Measurements from ENCODE around the gene FXYD1.

- TF ChIP-seq, protein P1, sequence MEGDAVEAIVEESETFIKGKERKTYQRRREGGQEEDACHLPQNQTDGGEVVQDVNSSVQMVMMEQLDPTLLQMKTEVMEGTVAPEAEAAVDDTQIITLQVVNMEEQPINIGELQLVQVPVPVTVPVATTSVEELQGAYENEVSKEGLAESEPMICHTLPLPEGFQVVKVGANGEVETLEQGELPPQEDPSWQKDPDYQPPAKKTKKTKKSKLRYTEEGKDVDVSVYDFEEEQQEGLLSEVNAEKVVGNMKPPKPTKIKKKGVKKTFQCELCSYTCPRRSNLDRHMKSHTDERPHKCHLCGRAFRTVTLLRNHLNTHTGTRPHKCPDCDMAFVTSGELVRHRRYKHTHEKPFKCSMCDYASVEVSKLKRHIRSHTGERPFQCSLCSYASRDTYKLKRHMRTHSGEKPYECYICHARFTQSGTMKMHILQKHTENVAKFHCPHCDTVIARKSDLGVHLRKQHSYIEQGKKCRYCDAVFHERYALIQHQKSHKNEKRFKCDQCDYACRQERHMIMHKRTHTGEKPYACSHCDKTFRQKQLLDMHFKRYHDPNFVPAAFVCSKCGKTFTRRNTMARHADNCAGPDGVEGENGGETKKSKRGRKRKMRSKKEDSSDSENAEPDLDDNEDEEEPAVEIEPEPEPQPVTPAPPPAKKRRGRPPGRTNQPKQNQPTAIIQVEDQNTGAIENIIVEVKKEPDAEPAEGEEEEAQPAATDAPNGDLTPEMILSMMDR (IDR thresholded peaks at IDR 0.05): no peak
- TF ChIP-seq POLR2A (IDR thresholded peaks at IDR 0.05): no peak
Observed at GRCh38 chr19:35138305-35138892, at the start of gene FXYD1.

Data from testis (tissue), 2 donors.